HEK293 (cell line): Measurements from ENCODE around the gene NEIL3.

ENCODE experiments used
- CTCF ChIP-seq: fragments of 450-650 bp; formaldehyde crosslinking; IDR thresholded peaks from 2 replicates; pipeline ENCODE4 v1.5.1; 2016; ENCODE audit warnings: missing biosample characterization, missing genetic modification characterization
- PRDM6 ChIP-seq: fragments of 450-650 bp; formaldehyde crosslinking; IDR thresholded peaks from 2 replicates; pipeline ENCODE4 v1.5.1; 2017; ENCODE audit warnings: missing biosample characterization, missing genetic modification characterization
- REST ChIP-seq: fragments of 450-650 bp; formaldehyde crosslinking; IDR thresholded peaks from 2 replicates; pipeline ENCODE4 v1.5.1; 2016; ENCODE audit warnings: missing biosample characterization, missing genetic modification characterization
- ZBTB49 ChIP-seq: fragments of 450-650 bp; formaldehyde crosslinking; IDR thresholded peaks from 2 replicates; pipeline ENCODE4 v1.5.1; 2016; ENCODE audit warnings: missing biosample characterization, missing genetic modification characterization, low read depth
- ZNF24 ChIP-seq: fragments of 450-650 bp; formaldehyde crosslinking; IDR thresholded peaks from 2 replicates; pipeline ENCODE4 v1.5.1; 2016; ENCODE audit warnings: missing biosample characterization, missing genetic modification characterization
- ZNF707 ChIP-seq: fragments of 450-650 bp; formaldehyde crosslinking; IDR thresholded peaks from 2 replicates; pipeline ENCODE4 v1.5.1; 2016; ENCODE audit warnings: missing biosample characterization, missing genetic modification characterization

- TF ChIP-seq ZNF24 (tag by site-specific recombination): no peak
- no peak for TF ChIP-seq CTCF
- TF ChIP-seq PRDM6: no peak
- no peak for TF ChIP-seq REST
- TF ChIP-seq ZNF707 (tag by site-specific recombination): no peak
- TF ChIP-seq ZBTB49: no peak
Observed at GRCh38 chr4:177385576-177386277, 76.1 kb downstream of the NEIL3 start.
